ENCODE results near the gene FUCA1.

- TF ChIP-seq POLR2A (IDR thresholded peaks at IDR 0.05; ENCODE audit: low read length) (no peak), GATA1 (IDR thresholded peaks at IDR 0.05; ENCODE audit: low read depth, low read length) (no peak)
Observed at GRCh38 chr1:23916209-23917131, 48.4 kb upstream of the FUCA1 start.

Measured in erythroblast (primary cell).